ENCODE results near the gene AOX1.

- TF ChIP-seq POLR2AphosphoS5 (IDR thresholded peaks at IDR 0.05; ENCODE audit: low read depth, low read length) (no peak), CTCF (IDR thresholded peaks at IDR 0.05 in 2 of 3, conservative IDR thresholded peaks at IDR 0.05 in 1 of 3; ENCODE audit: borderline replicate concordance in 1 of 3, insufficient read depth in 1 of 3, low read depth in 2 of 3, low read length in 2 of 3) (no peak), MAX (IDR thresholded peaks at IDR 0.05) (no peak), POLR2A (IDR thresholded peaks at IDR 0.05; ENCODE audit: borderline replicate concordance, extremely low read depth, insufficient read depth, insufficient read length) (no peak), ZFX (IDR thresholded peaks at IDR 0.05) (no peak), ELF1 (IDR thresholded peaks at IDR 0.05; ENCODE audit: borderline replicate concordance, low read depth) (no peak), EZH2phosphoT487 (IDR thresholded peaks at IDR 0.05; ENCODE audit: borderline replicate concordance) (no peak), SIN3A (IDR thresholded peaks at IDR 0.05; ENCODE audit: low read depth) (no peak), ATF3 (IDR thresholded peaks at IDR 0.05) (no peak), EZH2 (IDR thresholded peaks at IDR 0.05) (no peak), RAD21 (IDR thresholded peaks at IDR 0.05; ENCODE audit: low read depth) (no peak), REST (IDR thresholded peaks at IDR 0.05; ENCODE audit: low read depth) (no peak), CEBPB (IDR thresholded peaks at IDR 0.05; ENCODE audit: low read depth) (peak; percentile 63; the same call in 1 of the 2 replicates)
Observed at GRCh38 chr2:200708943-200709342, 123.1 kb downstream of the AOX1 start.
